GM19372 (cell line): ENCODE measurements around the gene CCDC138.
"Not testable (repeated sequence)": the region's sequence is repeated elsewhere in the genome, so short reads cannot be mapped to it uniquely, and the experiment has no call there.

Experiments
- ATAC-seq: cut with Tn5 transposase; IDR thresholded peaks from one replicate; pipeline ENCODE4 v1.9.1; 2021; ENCODE audit warnings: mild to moderate bottlenecking, low read depth, moderate library complexity; ENCODE audit not compliant: unreplicated experiment

The CCDC138 gene, protein sequence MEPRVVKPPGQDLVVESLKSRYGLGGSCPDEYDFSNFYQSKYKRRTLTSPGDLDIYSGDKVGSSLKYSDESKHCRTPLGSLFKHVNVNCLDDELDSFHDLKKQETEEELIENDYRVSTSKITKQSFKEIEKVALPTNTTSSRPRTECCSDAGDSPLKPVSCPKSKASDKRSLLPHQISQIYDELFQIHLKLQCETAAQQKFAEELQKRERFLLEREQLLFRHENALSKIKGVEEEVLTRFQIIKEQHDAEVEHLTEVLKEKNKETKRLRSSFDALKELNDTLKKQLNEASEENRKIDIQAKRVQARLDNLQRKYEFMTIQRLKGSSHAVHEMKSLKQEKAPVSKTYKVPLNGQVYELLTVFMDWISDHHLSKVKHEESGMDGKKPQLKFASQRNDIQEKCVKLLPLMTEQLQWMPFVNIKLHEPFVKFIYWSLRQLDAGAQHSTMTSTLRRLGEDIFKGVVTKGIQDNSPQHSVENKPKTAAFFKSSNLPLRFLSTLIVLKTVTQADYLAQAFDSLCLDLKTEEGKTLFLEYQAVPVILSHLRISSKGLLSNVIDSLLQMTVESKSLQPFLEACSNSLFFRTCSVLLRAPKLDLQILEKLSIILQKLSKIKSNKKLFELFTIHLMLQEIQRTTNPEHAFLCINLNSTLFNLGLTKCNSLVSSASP

DNA sequence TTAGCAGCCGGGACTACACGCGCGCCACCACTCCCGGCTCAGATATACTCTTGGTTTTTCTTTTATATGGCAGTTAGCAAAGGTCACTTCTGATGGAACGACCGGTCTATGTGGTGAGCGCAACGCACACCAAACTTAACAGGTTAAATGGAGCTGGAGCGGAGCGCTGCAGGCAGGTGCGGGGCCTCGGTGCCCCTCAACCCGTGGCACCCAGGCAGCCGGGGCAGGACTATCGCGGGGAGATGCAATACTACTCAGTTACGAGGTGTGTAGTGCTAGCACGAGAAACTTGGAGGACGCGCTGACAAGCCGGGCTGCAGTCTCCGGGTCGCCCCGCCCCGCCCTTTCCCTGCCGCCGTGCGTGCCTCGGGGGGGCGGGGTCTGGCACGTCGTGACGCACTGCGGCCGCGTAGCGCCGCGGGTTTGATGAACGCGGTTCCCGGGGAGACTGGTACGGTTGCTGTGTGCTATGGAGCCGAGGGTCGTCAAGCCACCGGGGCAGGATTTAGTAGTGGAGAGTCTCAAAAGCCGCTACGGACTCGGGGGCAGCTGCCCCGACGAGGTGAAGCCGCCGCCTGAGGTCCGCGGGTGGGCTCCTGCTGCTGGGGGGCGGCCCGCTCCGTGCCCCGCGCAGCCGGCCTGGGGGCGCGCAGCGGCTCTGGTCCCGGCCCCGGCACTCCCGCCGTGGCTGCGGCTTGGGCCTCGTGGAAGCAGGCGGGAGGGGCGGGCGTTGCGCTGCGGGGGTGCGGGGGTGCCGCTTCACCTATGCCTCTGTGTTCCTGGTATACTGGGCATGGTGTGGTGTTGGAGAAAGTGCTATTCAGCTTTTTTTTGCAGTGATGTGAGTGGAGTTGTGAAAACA is at the start of gene CCDC138:
Gene CCDC138, plus strand, starts transcription at position 418 of the 862 bp plus-strand sequence. Its CDS starts 52 bp downstream, at position 470.
- ATAC-seq, result peak; percentile 95

DNA sequence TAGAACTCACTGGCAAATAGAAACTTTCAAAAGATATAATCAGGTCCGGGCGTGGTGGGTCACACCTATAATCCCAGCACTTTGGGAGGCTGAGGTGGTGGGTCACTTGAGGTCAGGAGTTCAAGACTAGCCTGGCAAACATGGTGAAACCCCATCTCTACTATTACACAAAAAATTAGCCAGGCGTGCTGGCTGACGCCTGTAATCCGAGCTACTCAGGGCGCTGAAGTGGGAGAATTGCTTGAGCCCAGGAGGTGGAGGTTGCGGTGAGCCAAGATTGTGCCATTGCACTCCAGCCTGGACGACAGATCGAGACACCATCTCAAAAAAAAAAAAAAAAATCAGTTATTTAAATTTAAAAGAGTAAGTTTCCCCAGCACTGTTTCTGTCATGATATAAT is 28.6 kb upstream of the CCDC138 start:
- ATAC-seq, result not testable (repeated sequence)

DNA sequence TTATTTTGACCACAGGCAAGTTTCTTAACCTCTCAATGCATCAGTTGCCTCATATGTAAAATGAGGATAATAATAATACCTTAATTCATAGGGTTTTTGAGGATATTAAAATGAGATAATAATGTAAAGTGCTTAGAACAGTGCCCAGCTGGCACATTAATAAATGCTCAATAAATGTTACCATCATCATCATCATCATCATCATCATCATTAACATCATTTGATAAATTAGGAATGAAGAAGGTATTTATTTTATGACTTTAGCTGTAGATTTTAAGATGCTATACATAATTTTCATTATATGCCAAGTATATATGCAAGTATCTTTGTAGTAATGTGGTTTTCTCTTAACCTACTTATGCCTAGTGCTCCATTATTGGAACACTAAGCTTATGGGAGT is 24.0 kb upstream of the CCDC138 start:
- not testable (repeated sequence) for ATAC-seq

DNA sequence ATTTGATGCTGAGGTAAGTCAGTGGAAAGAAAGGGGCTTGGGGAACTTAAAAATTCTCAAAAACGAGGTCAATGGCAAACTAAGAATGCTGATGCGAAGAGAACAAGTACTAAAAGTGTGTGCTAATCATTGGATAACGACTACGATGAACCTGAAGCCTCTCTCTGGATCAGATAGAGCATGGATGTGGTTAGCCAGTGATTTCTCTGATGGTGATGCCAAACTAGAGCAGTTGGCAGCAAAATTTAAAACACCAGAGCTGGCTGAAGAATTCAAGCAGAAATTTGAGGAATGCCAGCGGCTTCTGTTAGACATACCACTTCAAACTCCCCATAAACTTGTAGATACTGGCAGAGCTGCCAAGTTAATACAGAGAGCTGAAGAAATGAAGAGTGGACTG is 19.9 kb upstream of the CCDC138 start:
- not testable (repeated sequence) for ATAC-seq

DNA sequence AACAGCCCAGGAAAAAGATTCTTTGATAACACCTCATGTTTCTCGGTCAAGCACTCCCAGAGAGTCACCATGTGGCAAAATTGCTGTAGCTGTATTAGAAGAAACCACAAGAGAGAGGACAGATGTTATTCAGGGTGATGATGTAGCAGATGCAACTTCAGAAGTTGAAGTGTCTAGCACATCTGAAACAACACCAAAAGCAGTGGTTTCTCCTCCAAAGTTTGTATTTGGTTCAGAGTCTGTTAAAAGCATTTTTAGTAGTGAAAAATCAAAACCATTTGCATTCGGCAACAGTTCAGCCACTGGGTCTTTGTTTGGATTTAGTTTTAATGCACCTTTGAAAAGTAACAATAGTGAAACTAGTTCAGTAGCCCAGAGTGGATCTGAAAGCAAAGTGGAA is 18.7 kb upstream of the CCDC138 start:
- ATAC-seq, result not testable (repeated sequence)

DNA sequence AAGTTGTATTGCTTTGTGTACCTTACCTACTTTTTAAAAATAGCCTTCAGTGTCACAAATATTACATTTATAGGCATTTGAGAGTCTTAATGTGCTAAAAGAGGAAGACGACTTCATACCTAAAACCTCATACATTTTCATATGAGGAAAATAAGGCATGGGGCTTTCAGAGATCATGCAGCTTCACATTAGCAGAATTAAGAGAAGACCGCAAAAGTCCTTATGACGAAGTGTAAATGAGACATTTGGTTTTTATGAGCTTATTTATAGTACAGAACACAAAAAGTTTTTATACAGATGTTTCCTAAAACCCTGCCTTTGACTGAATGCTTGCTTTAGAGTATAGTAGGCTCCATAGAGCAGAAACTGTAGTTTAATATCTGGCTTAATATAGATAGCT is 10.1 kb upstream of the CCDC138 start:
- ATAC-seq, result peak; percentile 81

DNA sequence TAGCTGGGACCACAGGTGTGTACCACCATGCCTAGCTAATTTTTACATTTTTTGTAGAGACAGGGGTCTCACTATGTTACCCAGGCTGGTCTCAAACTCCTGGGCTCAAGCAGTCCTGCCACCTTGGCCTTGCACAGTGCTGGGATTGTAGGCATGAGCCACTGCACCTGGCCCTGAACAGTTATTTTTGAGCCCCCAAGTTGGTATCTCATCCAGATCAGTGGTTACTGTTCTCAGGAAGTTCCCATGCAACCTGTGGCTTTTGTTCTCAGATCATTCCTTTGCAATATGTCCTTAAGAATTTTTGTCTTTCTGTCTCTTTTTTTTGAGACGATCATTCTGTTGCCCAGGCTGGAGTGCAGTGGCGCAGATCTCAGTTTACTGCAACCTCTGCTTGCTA is 7.7 kb upstream of the CCDC138 start:
- no peak for ATAC-seq

DNA sequence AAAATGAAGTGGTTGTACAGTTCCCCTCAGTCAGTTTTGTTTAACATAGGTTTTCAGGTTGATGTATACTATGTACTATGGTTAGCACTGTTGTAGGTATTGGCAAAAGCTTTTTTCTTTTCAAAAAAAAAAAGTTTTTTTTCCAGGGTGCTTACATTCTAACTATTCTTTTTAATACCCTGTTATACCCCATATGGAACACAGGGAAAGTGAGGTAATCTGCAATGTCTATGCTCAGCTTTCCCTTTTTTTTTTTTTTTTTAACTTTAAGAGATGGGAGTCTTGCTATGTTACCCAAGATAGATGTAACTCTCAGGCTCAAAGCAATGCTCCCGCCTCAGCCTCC is 590 bp upstream of the CCDC138 start:
- no peak for ATAC-seq

DNA sequence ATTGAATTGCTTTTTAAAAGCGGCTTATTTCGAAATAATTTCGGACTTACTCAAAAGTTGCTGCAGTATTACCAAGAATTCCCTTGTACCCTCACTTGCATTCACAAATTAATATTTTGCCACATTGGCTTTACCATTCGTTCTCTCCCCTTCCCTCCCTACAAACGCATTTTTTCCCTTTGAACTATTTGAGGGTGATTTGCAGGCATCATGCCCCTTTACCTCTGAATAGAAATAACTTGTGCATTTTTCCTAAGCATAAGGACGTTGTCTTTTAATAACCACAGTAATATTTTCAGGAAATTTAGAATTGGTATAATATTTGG is 608 bp downstream of the CCDC138 start:
- no peak for ATAC-seq

DNA sequence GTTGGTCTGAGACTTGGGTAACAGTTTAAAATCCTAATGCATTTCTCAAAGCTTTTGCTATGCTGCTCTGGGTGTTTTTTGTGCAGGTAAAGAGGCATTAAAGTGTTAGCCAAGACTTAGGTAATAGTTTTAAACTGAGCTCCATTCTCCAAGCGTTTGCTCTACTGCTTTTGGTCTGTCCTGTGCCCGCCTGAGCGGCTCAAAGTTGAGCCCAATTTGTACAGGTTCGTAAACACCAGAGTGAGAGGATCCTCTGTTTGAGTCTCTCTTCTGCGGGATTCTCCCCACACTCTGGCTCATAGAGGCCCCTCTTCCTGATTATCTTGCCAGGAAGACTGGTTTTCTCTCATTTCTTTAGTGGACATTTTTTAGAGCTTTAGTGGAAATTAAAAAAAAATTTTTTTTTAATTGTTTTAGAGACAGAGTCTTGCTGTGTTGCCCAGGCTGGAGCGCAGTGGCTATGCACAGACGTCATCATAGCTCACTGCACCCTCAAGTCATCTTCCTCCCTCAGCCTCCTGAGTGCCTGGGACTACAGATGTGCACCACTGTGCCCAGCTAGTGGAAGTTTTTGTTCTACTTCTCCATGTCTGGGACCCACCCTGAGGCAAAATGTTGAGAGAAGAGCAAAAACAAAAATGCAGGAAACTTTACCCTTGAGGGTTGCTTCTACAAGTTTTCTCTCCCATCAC is 16.6 kb downstream of the CCDC138 start:
- no peak for ATAC-seq

DNA sequence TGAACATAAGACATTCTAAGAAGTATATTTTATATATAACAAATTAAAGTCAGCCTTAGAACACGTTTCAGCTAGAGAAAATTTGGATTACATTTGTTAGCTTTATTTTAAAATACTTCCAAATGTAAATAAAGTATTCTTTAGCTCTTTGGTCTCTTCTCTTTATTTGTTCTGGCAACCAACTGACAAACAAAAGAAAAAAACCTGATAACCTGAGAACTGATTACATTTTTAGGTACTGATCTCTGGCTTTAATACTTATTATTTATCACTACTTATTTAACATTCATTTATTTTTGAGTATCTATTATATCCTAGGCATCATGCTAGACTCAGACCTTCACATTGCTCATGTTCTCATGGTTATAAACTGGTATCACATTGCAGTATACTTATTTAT is 18.5 kb downstream of the CCDC138 start:
- no peak for ATAC-seq

DNA sequence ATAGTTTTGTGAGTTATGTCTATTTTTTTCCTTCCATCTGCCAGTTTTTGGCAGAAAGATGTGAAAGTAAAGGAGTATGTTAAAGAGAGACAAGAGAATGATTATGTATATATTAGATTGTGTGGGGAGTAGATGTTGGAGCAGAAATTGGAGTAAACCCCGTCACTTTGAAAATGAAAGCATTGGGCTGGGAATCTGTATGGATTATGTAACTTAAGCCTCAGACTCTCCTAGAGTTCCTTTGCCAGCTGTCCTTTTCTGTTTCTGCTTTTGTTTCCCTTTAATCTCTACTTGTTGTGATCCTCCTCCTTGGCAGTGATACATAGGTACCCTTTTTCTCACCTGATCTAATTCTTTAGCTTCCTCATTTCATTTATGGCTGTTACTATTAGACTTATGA is 19.2 kb downstream of the CCDC138 start:
- ATAC-seq, result no peak

DNA sequence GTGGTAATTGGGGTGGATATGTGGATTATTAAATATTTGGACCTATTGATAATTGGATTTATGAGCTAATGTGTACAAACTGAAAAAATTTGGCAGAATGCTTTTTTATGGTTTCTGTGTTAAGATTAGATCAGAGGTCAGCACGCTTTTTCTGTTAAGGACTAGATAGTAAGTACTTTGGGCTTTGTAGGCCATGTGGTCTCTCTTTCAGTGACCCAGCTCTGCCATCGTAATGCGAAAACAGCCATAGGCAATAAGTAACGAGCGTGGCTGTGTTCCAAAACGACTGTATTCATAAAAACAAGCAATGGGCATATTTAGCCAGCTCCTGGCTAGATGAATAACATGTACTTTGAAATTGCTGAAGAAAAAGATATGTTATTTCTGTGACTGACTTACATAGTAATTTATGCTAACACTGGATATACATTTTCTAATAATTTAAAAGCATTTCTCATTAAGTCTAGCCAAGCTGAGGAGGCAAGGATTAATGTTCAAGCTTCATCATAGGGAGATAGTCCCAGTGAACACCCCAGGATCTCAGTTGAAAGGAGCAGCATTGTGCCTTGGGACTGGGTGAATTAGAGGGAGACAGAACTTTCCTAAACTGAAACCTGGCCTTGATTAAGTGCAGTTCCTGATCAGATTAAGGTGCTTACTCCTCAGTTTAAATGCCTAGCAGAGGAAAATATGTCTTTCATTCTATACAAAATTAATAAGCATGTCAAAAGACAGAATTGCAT is 20.0 kb downstream of the CCDC138 start:
- ATAC-seq, result no peak

DNA sequence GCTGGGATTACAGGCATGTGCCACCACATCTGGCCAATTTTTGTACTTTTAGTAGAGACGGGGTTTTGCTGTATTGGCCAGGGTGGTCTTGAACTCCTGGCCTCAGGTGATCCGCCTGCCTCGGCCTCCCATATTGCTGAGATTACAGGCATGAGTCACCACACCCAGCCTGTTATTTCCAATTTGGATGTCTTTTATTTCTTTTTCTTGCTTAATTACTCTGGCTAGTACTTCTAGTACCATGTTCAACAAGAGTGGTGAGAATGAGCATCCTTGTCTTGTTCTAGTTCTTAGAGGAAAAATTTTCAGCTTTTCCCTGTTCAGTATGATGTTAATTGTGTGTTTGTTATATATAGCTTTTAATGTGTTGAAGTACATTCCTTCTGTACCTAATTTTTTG is 23.4 kb downstream of the CCDC138 start:
- ATAC-seq, result no peak

DNA sequence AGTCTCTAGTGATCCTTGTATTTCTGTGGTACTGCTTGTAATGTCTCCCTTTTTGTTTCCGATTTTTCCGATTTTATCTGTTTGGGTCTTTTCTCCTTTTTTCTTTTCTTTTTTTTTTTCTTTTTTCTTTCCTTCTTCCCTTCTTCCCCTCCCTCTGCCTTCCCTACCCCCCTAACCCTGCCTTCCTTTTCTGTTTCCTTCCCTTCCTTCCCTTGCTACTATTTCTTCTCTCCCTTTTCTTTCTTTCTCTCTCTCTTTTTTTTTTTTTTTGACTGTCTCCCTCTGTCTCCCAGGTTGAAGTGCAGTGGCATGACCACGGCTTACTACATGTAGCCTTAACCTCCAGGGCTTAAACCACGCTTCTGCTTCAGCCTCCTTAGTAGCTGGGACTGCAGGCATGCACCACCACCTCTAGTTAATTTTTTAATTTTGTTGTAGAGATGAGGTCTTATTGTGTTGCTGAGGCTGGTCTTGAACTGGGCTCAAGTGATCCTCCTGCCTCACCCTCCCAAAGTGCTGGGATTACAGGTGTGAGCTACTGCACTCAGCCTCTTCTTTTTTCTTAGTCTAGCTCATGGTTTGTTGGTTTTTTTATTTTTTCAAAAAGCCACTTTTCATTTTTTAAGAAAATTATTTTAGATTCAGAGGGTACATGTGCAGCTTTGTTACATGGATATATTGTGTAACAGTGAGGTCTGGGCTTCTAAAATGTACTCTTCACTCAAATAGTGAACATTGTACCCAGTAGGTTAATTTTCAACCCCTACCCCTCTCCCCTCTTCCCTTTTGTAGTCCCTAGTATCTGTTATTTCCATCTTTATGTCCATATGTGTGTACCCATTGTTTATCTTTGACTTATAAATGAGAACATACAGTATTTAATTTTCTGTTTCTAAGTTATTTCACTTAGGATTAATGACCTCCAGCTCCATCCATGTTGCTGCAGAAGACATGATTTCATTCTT is 24.7 kb downstream of the CCDC138 start:
- ATAC-seq, result no peak

DNA sequence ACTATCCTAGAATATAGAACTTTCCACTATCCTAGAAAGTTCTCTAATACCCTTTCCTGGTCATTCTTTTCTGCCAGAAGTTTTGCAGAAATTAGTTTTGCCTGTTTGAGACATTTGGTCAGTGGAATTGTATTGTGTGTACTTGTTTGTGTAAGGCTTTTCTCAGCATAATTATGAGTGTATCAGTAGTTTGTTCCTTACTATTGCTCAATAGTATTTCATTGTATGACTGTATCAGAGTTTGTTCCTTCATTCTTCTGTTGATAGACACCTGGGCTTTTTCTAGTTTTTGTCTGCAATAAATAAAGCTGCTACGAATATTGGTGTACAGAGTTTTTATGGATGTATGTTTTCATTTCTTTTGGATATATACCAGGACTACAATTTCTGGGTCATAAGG is 27.2 kb downstream of the CCDC138 start:
- no peak for ATAC-seq

DNA sequence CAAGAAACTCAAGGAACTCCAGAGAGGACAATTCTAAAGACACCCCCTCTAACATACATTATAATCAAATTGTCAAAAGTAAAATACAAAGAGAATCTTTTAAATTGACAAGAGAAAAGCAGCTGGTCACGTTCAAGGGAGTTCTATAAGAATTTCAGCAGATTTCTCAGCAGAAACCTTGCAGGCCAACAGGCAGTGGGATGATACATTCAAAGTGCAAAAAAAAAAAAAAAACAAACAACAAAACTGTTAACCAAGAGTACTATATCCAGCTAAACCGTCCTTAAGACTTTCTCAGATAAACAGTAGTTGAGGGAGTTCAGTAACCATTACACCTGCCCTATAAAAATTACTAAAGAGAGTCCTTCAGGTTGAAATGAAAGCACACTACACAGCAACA is 33.9 kb downstream of the CCDC138 start:
- ATAC-seq, result no peak

DNA sequence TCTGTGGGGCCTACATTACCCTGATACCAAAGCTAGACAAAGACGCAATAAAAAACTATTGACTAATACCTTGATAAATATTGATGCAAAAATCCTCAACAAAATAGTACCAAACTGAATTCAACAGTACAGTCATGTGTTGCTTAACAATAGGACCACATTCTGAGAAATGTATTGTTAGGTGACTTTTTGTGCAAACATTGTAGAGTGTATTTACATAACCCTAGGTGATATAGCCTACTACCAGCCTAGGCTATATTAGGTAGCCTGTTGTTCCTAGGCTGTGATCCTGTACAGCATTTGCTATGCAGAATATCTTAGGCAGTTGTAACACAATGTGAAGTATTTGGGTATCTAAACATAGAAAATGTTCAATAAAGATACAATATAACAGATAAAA is 36.7 kb downstream of the CCDC138 start:
- no peak for ATAC-seq
